ENCODE measurements around the gene SLC9A8. TPM values are rescaled to one million over a fixed set of nuclear protein-coding genes. Genes with fewer than 3 reads are reported as not detected.
"Not testable (repeated sequence)": the region's sequence is repeated elsewhere in the genome, so short reads cannot be mapped to it uniquely, and the experiment has no call there.

SLC9A8 gene
- total and polyA plus RNA-seq, 12 donors, result 3.3 to 8.7 (median 6.9) TPM

DNA sequence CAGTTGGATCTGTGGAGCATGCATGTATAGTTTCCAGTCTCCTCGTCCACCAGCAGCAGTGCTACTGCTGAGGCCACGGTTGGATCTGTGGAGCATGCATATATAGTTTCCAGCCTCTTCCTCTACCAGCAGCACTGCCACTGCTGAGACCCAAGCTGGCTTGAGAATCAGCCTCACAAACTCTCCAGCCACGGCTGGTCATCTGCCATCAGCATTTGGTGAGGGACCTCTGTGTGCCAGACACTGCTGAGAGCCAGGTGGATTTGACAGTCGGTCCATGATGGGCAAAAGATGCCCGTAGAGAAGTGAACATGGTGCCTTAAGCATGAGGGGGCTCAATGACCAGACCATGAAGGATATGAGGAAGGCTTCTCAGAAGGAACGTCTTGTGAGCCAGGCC lies 46.4 kb downstream of the SLC9A8 start:
- TF ChIP-seq, protein P1, sequence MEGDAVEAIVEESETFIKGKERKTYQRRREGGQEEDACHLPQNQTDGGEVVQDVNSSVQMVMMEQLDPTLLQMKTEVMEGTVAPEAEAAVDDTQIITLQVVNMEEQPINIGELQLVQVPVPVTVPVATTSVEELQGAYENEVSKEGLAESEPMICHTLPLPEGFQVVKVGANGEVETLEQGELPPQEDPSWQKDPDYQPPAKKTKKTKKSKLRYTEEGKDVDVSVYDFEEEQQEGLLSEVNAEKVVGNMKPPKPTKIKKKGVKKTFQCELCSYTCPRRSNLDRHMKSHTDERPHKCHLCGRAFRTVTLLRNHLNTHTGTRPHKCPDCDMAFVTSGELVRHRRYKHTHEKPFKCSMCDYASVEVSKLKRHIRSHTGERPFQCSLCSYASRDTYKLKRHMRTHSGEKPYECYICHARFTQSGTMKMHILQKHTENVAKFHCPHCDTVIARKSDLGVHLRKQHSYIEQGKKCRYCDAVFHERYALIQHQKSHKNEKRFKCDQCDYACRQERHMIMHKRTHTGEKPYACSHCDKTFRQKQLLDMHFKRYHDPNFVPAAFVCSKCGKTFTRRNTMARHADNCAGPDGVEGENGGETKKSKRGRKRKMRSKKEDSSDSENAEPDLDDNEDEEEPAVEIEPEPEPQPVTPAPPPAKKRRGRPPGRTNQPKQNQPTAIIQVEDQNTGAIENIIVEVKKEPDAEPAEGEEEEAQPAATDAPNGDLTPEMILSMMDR (IDR thresholded peaks at IDR 0.05), result no peak
- H3K9me3 ChIP-seq, result no peaks in the 10 kb centered on the region
- WGBS, 2 donors, result 89 to 91% methylated on average over 6 of the region's 6 CpGs
- H3K27me3 ChIP-seq, result no peaks in the 10 kb centered on the region
- no peak for DNase-seq
- peaks cover 0 to 13% (median 0%) of the 10 kb centered on the region in 9 donors for H3K4me1 ChIP-seq
- intact Hi-C loops (cut with DNase I), result loop anchor here in 2 of 10 donors (10.0 kb wide), 2 partner anchors 66 to 324 kb away; no protein-coding TSS in a partner anchor
- H3K27ac ChIP-seq, result peak overlapping the region in 4 of 10 donors; percentile 5 to 46 (median 38)
- H3K4me3 ChIP-seq, result no peak overlapping the region
- ATAC-seq, result peak in 2 of 8 donors; percentile 22 to 33
- peaks cover 0 to 93% (median 41%) of the 10 kb centered on the region in 9 donors for H3K36me3 ChIP-seq

GRCh38 chr20:49859807-49860206 lies 47.2 kb downstream of the SLC9A8 start:
- ATAC-seq (no peak), DNase-seq (no peak)
- H3K4me1 ChIP-seq, result peaks cover 0 to 13% (median 0%) of the 10 kb centered on the region in 9 donors
- H3K27me3 ChIP-seq, result no peaks in the 10 kb centered on the region
- H3K27ac ChIP-seq, result no peak overlapping the region
- no peak overlapping the region for H3K4me3 ChIP-seq
- TF ChIP-seq, protein P1 (IDR thresholded peaks at IDR 0.05), result no peak
- peaks cover 0 to 95% (median 46%) of the 10 kb centered on the region in 9 donors for H3K36me3 ChIP-seq
- intact Hi-C loops (cut with DNase I), result loop anchor here in 2 of 10 donors (10.0 kb wide), 2 partner anchors 65 to 325 kb away; no protein-coding TSS in a partner anchor
- H3K9me3 ChIP-seq, result no peaks in the 10 kb centered on the region

- H3K36me3 ChIP-seq, result peaks cover 0 to 95% (median 48%) of the 10 kb centered on the region in 9 donors
- whole genome bisulfite sequencing, 2 donors, result 94 to 97% methylated on average over 3 of the region's 3 CpGs
These were observed 48.6 kb downstream of the SLC9A8 start for GRCh38 chr20:49861232-49861631.

GRCh38 chr20:49862607-49863200 lies 50.1 kb downstream of the SLC9A8 start:
- intact Hi-C loops (cut with DNase I), result no loop called here
- ATAC-seq (no peak), DNase-seq (no peak)
- no peak overlapping the region for H3K27ac ChIP-seq
- 91 to 92% methylated on average over 6 of the region's 6 CpGs for WGBS, 2 donors
- H3K36me3 ChIP-seq, result peaks cover 0 to 95% (median 40%) of the 10 kb centered on the region in 9 donors
- TF ChIP-seq, protein P1 (IDR thresholded peaks at IDR 0.05), result no peak
- no peaks in the 10 kb centered on the region for H3K27me3 ChIP-seq
- H3K4me3 ChIP-seq, result no peak overlapping the region
- H3K9me3 ChIP-seq, result no peaks in the 10 kb centered on the region
- H3K4me1 ChIP-seq, result peaks cover 0 to 12% (median 0%) of the 10 kb centered on the region in 9 donors

More at GRCh38 chr20:49861232-49861631, 48.6 kb downstream of the SLC9A8 start:
- H3K4me3 ChIP-seq; H3K9me3 ChIP-seq; ATAC-seq; DNase-seq; H3K27ac ChIP-seq; H3K27me3 ChIP-seq; intact Hi-C loops (cut with DNase I): not testable (repeated sequence)
- H3K4me1 ChIP-seq, result peaks cover 0 to 13% (median 0%) of the 10 kb centered on the region in 9 donors

- intact Hi-C loops (cut with DNase I), result no loop called here
- H3K36me3 ChIP-seq, result peaks cover 0 to 97% (median 47%) of the 10 kb centered on the region in 9 donors
These were observed 51.0 kb downstream of the SLC9A8 start for GRCh38 chr20:49863666-49864065.

More at GRCh38 chr20:49863666-49864065, 51.0 kb downstream of the SLC9A8 start:
- Histone ChIP-seq H3K9me3 (no peaks in the 10 kb centered on the region), H3K4me3 (no peak overlapping the region), H3K4me1 (peaks cover 0 to 4% (median 0%) of the 10 kb centered on the region in 9 donors), H3K27ac (no peak overlapping the region), H3K27me3 (no peaks in the 10 kb centered on the region)
- WGBS, 2 donors, result 96% methylated on average over 6 of the region's 6 CpGs
- TF ChIP-seq, protein P1 (IDR thresholded peaks at IDR 0.05), result no peak
- DNase-seq (no peak), ATAC-seq (no peak)

All from heart right ventricle (tissue), 16 donors.